ENCODE measurements around the gene AIPL1. TPM values are rescaled to one million over a fixed set of nuclear protein-coding genes. Genes with fewer than 3 reads are reported as not detected.
A peak's percentile ranks its signal among the peaks of the same experiment; 100 is the strongest.

AIPL1 gene
- total and polyA plus RNA-seq, 8 donors, result not detected

- H3K27ac ChIP-seq, result no peak overlapping the region
- no peak overlapping the region for H3K4me3 ChIP-seq
- TF ChIP-seq, protein P1, sequence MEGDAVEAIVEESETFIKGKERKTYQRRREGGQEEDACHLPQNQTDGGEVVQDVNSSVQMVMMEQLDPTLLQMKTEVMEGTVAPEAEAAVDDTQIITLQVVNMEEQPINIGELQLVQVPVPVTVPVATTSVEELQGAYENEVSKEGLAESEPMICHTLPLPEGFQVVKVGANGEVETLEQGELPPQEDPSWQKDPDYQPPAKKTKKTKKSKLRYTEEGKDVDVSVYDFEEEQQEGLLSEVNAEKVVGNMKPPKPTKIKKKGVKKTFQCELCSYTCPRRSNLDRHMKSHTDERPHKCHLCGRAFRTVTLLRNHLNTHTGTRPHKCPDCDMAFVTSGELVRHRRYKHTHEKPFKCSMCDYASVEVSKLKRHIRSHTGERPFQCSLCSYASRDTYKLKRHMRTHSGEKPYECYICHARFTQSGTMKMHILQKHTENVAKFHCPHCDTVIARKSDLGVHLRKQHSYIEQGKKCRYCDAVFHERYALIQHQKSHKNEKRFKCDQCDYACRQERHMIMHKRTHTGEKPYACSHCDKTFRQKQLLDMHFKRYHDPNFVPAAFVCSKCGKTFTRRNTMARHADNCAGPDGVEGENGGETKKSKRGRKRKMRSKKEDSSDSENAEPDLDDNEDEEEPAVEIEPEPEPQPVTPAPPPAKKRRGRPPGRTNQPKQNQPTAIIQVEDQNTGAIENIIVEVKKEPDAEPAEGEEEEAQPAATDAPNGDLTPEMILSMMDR (IDR thresholded peaks at IDR 0.05), result no peak
- TF ChIP-seq EP300 (IDR thresholded peaks at IDR 0.05) (no peak), POLR2A (IDR thresholded peaks at IDR 0.05) (no peak), POLR2AphosphoS5 (IDR thresholded peaks at IDR 0.05) (no peak)
- intact Hi-C loops (cut with DNase I; ENCODE audit: low total_unique reads), result no loop called here
- no peaks in the 10 kb centered on the region for H3K4me1 ChIP-seq
- peaks cover 0 to 15% (median 6%) of the 10 kb centered on the region in 4 donors for H3K9me3 ChIP-seq
- WGBS, 5 donors, result 75 to 85% (median 82%) methylated on average over 6 of the region's 6 CpGs
- H3K27me3 ChIP-seq, result peaks cover 0 to 33% (median 0%) of the 10 kb centered on the region in 3 donors
- DNase-seq, result no peak
- H3K36me3 ChIP-seq, result no peaks in the 10 kb centered on the region
Measured at GRCh38 chr17:6402258-6402657, 32.7 kb downstream of the AIPL1 start.

DNA sequence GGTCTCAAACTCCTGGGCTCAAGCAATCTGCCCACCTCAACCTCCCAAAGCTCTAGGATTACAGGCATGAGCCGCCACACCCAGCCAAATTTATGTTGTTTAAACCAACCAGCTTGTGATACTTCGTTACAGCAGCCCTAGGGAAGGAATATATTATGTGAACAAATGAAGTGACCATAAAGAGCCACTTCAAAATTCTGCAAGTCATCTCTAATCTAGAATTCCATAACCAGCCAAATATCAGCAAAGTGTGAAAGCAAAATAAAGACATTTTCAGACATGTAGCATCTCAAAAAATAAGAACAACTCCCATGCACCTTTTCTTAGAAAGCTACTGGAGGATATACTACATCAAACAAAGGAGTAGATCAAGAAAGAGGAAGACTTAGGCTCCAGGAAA, 36.0 kb downstream of the AIPL1 start:
- 20 to 83% (median 73%) methylated on average over 2 of the region's 2 CpGs for WGBS, 5 donors
- no peak overlapping the region for H3K4me3 ChIP-seq
- intact Hi-C loops (cut with DNase I; ENCODE audit: low total_unique reads), result no loop called here
- H3K9me3 ChIP-seq, result peaks cover 0 to 15% (median 6%) of the 10 kb centered on the region in 4 donors
- no peak for DNase-seq
- peaks cover 0 to 30% (median 12%) of the 10 kb centered on the region in 3 donors for H3K27me3 ChIP-seq
- H3K36me3 ChIP-seq, result no peaks in the 10 kb centered on the region
- TF ChIP-seq POLR2AphosphoS5 (IDR thresholded peaks at IDR 0.05), result no peak
- no peak for TF ChIP-seq POLR2A (IDR thresholded peaks at IDR 0.05)
- TF ChIP-seq EP300 (IDR thresholded peaks at IDR 0.05), result no peak
- TF ChIP-seq, protein P1 (IDR thresholded peaks at IDR 0.05), result no peak
- H3K27ac ChIP-seq, result no peak overlapping the region
- H3K4me1 ChIP-seq, result no peaks in the 10 kb centered on the region

DNA sequence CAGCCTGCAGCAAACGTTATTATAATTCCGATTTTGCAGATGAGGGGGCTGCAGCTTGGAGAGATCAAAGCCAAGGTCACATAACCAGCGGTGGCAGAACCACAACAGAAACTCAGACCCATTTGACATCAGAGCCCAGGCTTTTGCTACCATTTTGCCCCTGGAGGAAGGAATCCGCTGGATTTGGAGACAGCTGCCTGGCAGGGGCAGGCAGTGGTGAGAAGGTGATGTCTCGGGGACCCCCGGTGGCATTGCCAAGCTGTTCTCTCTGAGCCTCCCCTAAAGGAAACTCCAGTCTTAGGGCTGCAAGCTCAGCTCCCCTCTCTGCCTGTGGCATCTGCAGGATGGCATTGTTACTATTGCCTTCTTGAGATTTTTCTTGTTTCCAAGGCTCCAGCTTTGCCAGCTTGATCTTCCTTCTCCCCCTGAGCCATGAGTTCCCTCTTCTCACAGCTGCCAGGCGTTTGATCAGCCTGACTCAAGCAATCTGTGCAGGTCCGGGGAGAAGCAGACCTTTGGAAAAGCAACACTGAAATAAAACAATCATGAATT, 40.8 kb downstream of the AIPL1 start:
- Histone ChIP-seq H3K36me3 (no peaks in the 10 kb centered on the region), H3K9me3 (peaks cover 0 to 8% (median 5%) of the 10 kb centered on the region in 4 donors), H3K27ac (no peak overlapping the region), H3K4me3 (no peak overlapping the region), H3K27me3 (peaks cover 0 to 45% (median 24%) of the 10 kb centered on the region in 3 donors), H3K4me1 (no peaks in the 10 kb centered on the region)
- no peak for DNase-seq
- WGBS, 5 donors, result 33 to 42% (median 39%) methylated on average over 6 to 8 of the region's 8 CpGs
- intact Hi-C loops (cut with DNase I; ENCODE audit: low total_unique reads), result no loop called here
- TF ChIP-seq POLR2A (IDR thresholded peaks at IDR 0.05), result no peak
- TF ChIP-seq EP300 (IDR thresholded peaks at IDR 0.05), result no peak
- no peak for TF ChIP-seq POLR2AphosphoS5 (IDR thresholded peaks at IDR 0.05)
- TF ChIP-seq, protein P1 (IDR thresholded peaks at IDR 0.05), result no peak

GRCh38 chr17:6393351-6393952, 41.5 kb downstream of the AIPL1 start:
- WGBS, 5 donors, result 32 to 56% (median 40%) methylated on average over 15 of the region's 15 CpGs
- Histone ChIP-seq H3K27ac (no peak overlapping the region), H3K36me3 (no peaks in the 10 kb centered on the region), H3K4me1 (no peaks in the 10 kb centered on the region), H3K9me3 (peaks cover 0 to 3% (median 1%) of the 10 kb centered on the region in 4 donors), H3K27me3 (peaks cover 0 to 47% (median 24%) of the 10 kb centered on the region in 3 donors), H3K4me3 (no peak overlapping the region)
- DNase-seq, result peak in 1 of 2 donors; percentile 50
- TF ChIP-seq POLR2A (IDR thresholded peaks at IDR 0.05), result no peak
- TF ChIP-seq, protein P1 (IDR thresholded peaks at IDR 0.05), result no peak
- no peak for TF ChIP-seq POLR2AphosphoS5 (IDR thresholded peaks at IDR 0.05)
- TF ChIP-seq EP300 (IDR thresholded peaks at IDR 0.05), result no peak
- intact Hi-C loops (cut with DNase I; ENCODE audit: low total_unique reads), result no loop called here
